ENCODE results near the gene ZFP37. TPM values are rescaled to one million over a fixed set of nuclear protein-coding genes. Genes with fewer than 3 reads are reported as not detected.

Gene ZFP37
- total and polyA plus RNA-seq, 2 of the 4 experiments (the other 2 are of a cell fraction) = 0.84 to 3.6 TPM

DNA sequence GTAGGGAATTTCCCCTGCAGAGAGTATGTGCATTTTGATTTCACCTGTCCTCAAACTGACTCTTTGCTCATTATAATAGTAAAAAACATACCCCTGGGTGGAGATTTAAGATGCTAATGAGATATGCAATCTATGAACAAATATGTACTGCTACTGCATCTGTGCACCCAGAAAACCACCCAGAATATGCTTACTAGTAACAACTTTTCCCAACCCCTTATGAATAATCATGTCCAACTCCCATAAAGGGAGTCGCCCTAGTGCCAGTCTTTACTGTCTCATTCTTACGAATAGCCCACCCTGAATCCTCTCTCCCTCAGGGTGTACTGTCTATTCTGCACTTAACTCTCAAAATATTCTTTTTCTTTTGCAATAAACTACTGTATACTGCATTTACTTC is 39.0 kb upstream of the ZFP37 start:
- dilution Hi-C loops (cut with HindIII; ENCODE audit: low sequenced_read_pairs, unreplicated experiment) (no loop called here), in situ Hi-C loops (cut with MboI; ENCODE audit: low sequenced_read_pairs) (no loop called here), intact Hi-C loops (cut with micrococcal nuclease) (no loop called here)
- Histone ChIP-seq H3K9me1 (ENCODE audit: insufficient read depth, low read length) (no peaks in the 10 kb centered on the region), H3K9me3 (ENCODE audit: control insufficient read depth, insufficient read depth, low read length) (0 out of 2 replicates have a peak, but pooled peaks cover 2% of the 10 kb centered on the region), H3K4me1 (ENCODE audit: control insufficient read depth, insufficient read depth, low read length) (no peaks in the 10 kb centered on the region), H3K9ac (ENCODE audit: low read depth, low read length) (no peak overlapping the region), H3K14ac (replicated peaks; ENCODE audit: low read depth, low read length) (no peak overlapping the region), H3K36me3 (ENCODE audit: control insufficient read depth, insufficient read depth, low read length) (no peaks in the 10 kb centered on the region), H2BK120ac (ENCODE audit: low read depth, low read length) (no peak overlapping the region), H4K5ac (ENCODE audit: low read depth, low read length) (no peak overlapping the region), H4K20me1 (ENCODE audit: insufficient read depth, low read length) (no peaks in the 10 kb centered on the region), H3K4me2 (ENCODE audit: low read depth, low read length) (no peak overlapping the region), H4K91ac (ENCODE audit: insufficient read depth, low read depth, low read length) (no peak overlapping the region), H3K18ac (ENCODE audit: low read depth, low read length) (no peak overlapping the region), H3K79me1 (ENCODE audit: low read depth in 1 of 2, low read length in 2 of 2) (no peaks in the 10 kb centered on the region), H3K23ac (ENCODE audit: low read depth, low read length) (no peak overlapping the region), H2AK5ac (ENCODE audit: low read depth, low read length) (no peak overlapping the region), H2BK20ac (ENCODE audit: low read depth, low read length) (no peak overlapping the region), H2AK9ac (replicated peaks; ENCODE audit: low read depth, low read length, poor library complexity) (no peak overlapping the region), H2AFZ (replicated peaks; ENCODE audit: low read length, poor library complexity) (no peak overlapping the region), H4K8ac (ENCODE audit: low read depth in 2 of 2, low read length in 2 of 2) (no peak overlapping the region), H3K4me3 (ENCODE audit: insufficient read depth, low read depth, low read length) (no peak overlapping the region), H3K4ac (ENCODE audit: low read depth, low read length) (no peak overlapping the region), H2BK15ac (ENCODE audit: low read depth, low read length) (no peak overlapping the region), H3K56ac (ENCODE audit: extremely low read depth, insufficient read depth, low read length) (no peak overlapping the region), H3K27me3 (ENCODE audit: control insufficient read depth, insufficient read depth, low read length) (peaks cover 9% of the 10 kb centered on the region), H3K27ac (ENCODE audit: insufficient read depth, low read length) (no peak overlapping the region), H2BK5ac (ENCODE audit: low read depth, low read length, poor library complexity, severe bottlenecking) (no peak overlapping the region)
- no TSS peak for BruUV-seq (replicated peaks)
- POLR2A ChIA-PET (ENCODE audit: unreplicated experiment) = no interaction called here
- DNase-seq = no peak
- CTCF ChIA-PET = no interaction called here
- no peak for ATAC-seq (ENCODE audit: low read depth)
- 30% methylated on average over 2 of the region's 2 CpGs; no CpG with 5 or more reads in 1 of the 2 experiments for WGBS, 2 experiments (ENCODE audit: extremely low coverage in 2 of 2, insufficient read length in 1 of 2)
- TF ChIP-seq, protein P1, sequence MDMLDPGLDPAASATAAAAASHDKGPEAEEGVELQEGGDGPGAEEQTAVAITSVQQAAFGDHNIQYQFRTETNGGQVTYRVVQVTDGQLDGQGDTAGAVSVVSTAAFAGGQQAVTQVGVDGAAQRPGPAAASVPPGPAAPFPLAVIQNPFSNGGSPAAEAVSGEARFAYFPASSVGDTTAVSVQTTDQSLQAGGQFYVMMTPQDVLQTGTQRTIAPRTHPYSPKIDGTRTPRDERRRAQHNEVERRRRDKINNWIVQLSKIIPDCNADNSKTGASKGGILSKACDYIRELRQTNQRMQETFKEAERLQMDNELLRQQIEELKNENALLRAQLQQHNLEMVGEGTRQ (IDR thresholded peaks at IDR 0.05; ENCODE audit: low read depth, low read length) = no peak
- TF ChIP-seq RFX5 (IDR thresholded peaks at IDR 0.05; ENCODE audit: low read depth, low read length) = no peak
- no peak for TF ChIP-seq SMC3 (IDR thresholded peaks at IDR 0.05; ENCODE audit: low read depth, low read length)
- no peak for TF ChIP-seq CHD1 (IDR thresholded peaks at IDR 0.05; ENCODE audit: low read depth, low read length)
- TF ChIP-seq CEBPB (IDR thresholded peaks at IDR 0.05; ENCODE audit: low read depth, low read length) = no peak
- TF ChIP-seq, protein P2, sequence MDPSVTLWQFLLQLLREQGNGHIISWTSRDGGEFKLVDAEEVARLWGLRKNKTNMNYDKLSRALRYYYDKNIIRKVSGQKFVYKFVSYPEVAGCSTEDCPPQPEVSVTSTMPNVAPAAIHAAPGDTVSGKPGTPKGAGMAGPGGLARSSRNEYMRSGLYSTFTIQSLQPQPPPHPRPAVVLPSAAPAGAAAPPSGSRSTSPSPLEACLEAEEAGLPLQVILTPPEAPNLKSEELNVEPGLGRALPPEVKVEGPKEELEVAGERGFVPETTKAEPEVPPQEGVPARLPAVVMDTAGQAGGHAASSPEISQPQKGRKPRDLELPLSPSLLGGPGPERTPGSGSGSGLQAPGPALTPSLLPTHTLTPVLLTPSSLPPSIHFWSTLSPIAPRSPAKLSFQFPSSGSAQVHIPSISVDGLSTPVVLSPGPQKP (IDR thresholded peaks at IDR 0.05; ENCODE audit: borderline replicate concordance, low read depth, low read length) = no peak
- TF ChIP-seq MAZ (IDR thresholded peaks at IDR 0.05; ENCODE audit: borderline replicate concordance, low read depth, low read length) = no peak
- no peak for TF ChIP-seq MAFK (IDR thresholded peaks at IDR 0.05; ENCODE audit: low read depth, low read length)

All from IMR-90 (cell line).